CD14-positive monocyte (primary cell): Measurements from ENCODE around the gene MIPOL1. TPM values are rescaled to one million over a fixed set of nuclear protein-coding genes. Genes with fewer than 3 reads are reported as not detected.

Source experiments
- DNase-seq, 3 donors: peaks; one replicate each; pipeline ENCODE4 v3.0.0-alpha.2; 2011 to 2022
- H2AFZ ChIP-seq: 2 replicates; pipeline ENCODE4 v1.6.0; 2012; ENCODE audit warnings: mild to moderate bottlenecking, low read depth, low read length, inconsistent platforms; ENCODE audit not compliant: insufficient read depth, poor library complexity, severe bottlenecking
- H3K27ac ChIP-seq, 2 donors: 1 replicate in 1 of 2; 2 replicates in 1 of 2; pipeline ENCODE4 v1.5.1; 2012 to 2013; ENCODE audit warnings: low read length in 2 of 2, control low read depth in 1 of 2, inconsistent platforms in 1 of 2, low read depth in 1 of 2, mild to moderate bottlenecking in 1 of 2
- H3K27me3 ChIP-seq, 2 donors: one replicate each; pipeline versions ENCODE4 v1.6.0 to v1.6.1; 2011 to 2013; ENCODE audit warnings: low read length in 2 of 2; ENCODE audit not compliant: control insufficient read depth in 2 of 2, insufficient read depth in 2 of 2
- H3K36me3 ChIP-seq, 2 donors: replicated peaks in 1 of 2; 1 replicate in 1 of 2; 2 replicates in 1 of 2; pipeline versions ENCODE4 v1.5.1 to v1.6.1; 2012 to 2013; ENCODE audit warnings: low read length in 2 of 2, control low read depth in 1 of 2, inconsistent platforms in 1 of 2, mild to moderate bottlenecking in 1 of 2; ENCODE audit not compliant: insufficient read depth in 2 of 2, control insufficient read depth in 1 of 2
- H3K4me1 ChIP-seq, 2 donors: 1 replicate in 1 of 2; 2 replicates in 1 of 2; pipeline versions ENCODE4 v1.5.1 to v1.6.1; 2012 to 2013; ENCODE audit warnings: low read length in 2 of 2, control low read depth in 1 of 2, inconsistent platforms in 1 of 2, mild to moderate bottlenecking in 1 of 2, moderate library complexity in 1 of 2; ENCODE audit not compliant: insufficient read depth in 2 of 2, control insufficient read depth in 1 of 2
- H3K4me2 ChIP-seq: replicated peaks from 2 replicates; pipeline ENCODE3; 2012; ENCODE audit warnings: low read length, moderate library complexity, mild to moderate bottlenecking; ENCODE audit not compliant: poor library complexity, severe bottlenecking; ENCODE audit errors: extremely low read depth
- H3K4me3 ChIP-seq, 3 experiments: fragments of 200-600 bp in 1 of 3; sonication (generic) in 1 of 3; replicated peaks in 1 of 3; 1 replicate in 2 of 3; 2 replicates in 1 of 3; pipeline ENCODE4 v1.5.1; 2011 to 2013; ENCODE audit warnings: low read length in 3 of 3, mild to moderate bottlenecking in 3 of 3, control low read depth in 2 of 3, low read depth in 2 of 3, inconsistent platforms in 1 of 3, moderate library complexity in 1 of 3
- H3K79me2 ChIP-seq: 2 replicates; pipeline ENCODE4 v1.6.0; 2012; ENCODE audit warnings: mild to moderate bottlenecking, control low read depth, inconsistent platforms, low read length, moderate library complexity; ENCODE audit not compliant: insufficient read depth
- H3K9ac ChIP-seq: 2 replicates; pipeline ENCODE4 v1.6.0; 2017; ENCODE audit warnings: low read length, mild to moderate bottlenecking; ENCODE audit not compliant: insufficient read depth, poor library complexity, severe bottlenecking
- H3K9me3 ChIP-seq, 2 donors: replicated peaks in 1 of 2; 1 replicate in 1 of 2; 2 replicates in 1 of 2; pipeline versions ENCODE4 v1.5.1 to v1.6.1; 2012 to 2013; ENCODE audit warnings: low read length in 2 of 2, control low read depth in 1 of 2; ENCODE audit not compliant: control insufficient read depth in 1 of 2, insufficient read depth in 1 of 2
- H4K20me1 ChIP-seq: 2 replicates; pipeline ENCODE4 v1.6.0; 2012; ENCODE audit warnings: mild to moderate bottlenecking, low read length, control low read depth, moderate library complexity; ENCODE audit not compliant: insufficient read depth
- H3K27ac Mint-ChIP-seq, 7 donors: one replicate each; pipeline ENCODE4 v1.8.0; 2020; ENCODE audit warnings: mild to moderate bottlenecking in 7 of 7, mixed read lengths in 7 of 7, moderate library complexity in 6 of 7, inconsistent platforms in 2 of 7
- H3K27me3 Mint-ChIP-seq, 3 donors: one replicate each; pipeline ENCODE4 v1.8.0; 2021 to 2022; ENCODE audit warnings: low read depth in 3 of 3, mild to moderate bottlenecking in 3 of 3, mixed read lengths in 3 of 3, moderate library complexity in 3 of 3, inconsistent platforms in 1 of 3
- H3K36me3 Mint-ChIP-seq, 2 donors: one replicate each; pipeline ENCODE4 v1.8.0; 2020; ENCODE audit warnings: mixed read lengths in 2 of 2, inconsistent platforms in 1 of 2, mild to moderate bottlenecking in 1 of 2
- H3K4me1 Mint-ChIP-seq: one replicate; pipeline ENCODE4 v1.8.0; 2020; ENCODE audit warnings: mild to moderate bottlenecking, mixed read lengths
- H3K4me3 Mint-ChIP-seq, 2 donors: one replicate each; pipeline ENCODE4 v1.8.0; 2020; ENCODE audit warnings: mild to moderate bottlenecking in 2 of 2, mixed read lengths in 2 of 2, moderate library complexity in 1 of 2
- H3K9me3 Mint-ChIP-seq, 7 donors: one replicate each; pipeline ENCODE4 v1.8.0; 2020 to 2022; ENCODE audit warnings: mixed read lengths in 7 of 7, mild to moderate bottlenecking in 6 of 7, moderate library complexity in 6 of 7, inconsistent platforms in 2 of 7
- CTCF ChIP-seq: fragments of 200-600 bp; IDR thresholded peaks from one replicate; pipeline ENCODE4 v1.8.0; 2022; ENCODE audit warnings: antibody characterized with exemption, mild to moderate bottlenecking
- WGBS: methylation state at CpG from one replicate; pipeline ENCODE4 v1.1.5; 2013; ENCODE audit warnings: missing lambda C conversion rate; ENCODE audit not compliant: insufficient coverage; 5-methylcytosine and 5-hydroxymethylcytosine counted together
- intact Hi-C, 2 donors: fragments of 100-400 bp; cut with micrococcal nuclease; formaldehyde crosslinking; loops; one replicate each; pipeline versions ENCODE4 v1.15.0 to v1.15.1; 2023
- polyA plus RNA-seq, 3 donors: library from polyadenylated mRNA; depleted of rRNA in 1 of 3; unstranded in 2 of 3; stranded (reverse) in 1 of 3; fragments of 300-500 nt in 2 of 3; fragments of >200 nt in 1 of 3; fragmentation: Illumina TruSeq in 2 of 3; gene quantifications; 1 replicate in 2 of 3; 2 replicates in 1 of 3; pipeline ENCODE4 v1.2.3, GENCODE V29; 2012 to 2021

MIPOL1 gene
- polyA plus RNA-seq, 3 donors: not detected

DNA sequence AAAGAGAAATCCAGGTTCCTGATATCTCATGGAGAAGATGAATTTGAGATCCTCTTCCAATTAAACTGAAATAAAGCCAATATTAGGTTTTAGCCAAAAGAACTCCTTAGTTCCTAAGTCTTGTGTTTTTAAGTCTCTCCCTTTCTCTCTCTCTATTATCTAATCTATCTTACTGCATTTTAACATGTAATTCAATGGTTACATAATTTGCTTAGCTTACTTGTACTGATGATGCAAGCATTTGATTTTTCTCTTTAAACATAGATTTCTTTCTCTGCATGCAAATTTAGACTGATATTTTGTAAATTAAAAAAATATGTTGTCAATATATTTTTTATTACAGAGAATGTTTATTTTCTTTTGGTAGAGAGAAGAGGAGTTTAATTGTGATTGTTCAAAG lies 78.2 kb downstream of the MIPOL1 start:
- H3K27ac ChIP-seq: no peak overlapping the region

GRCh38 chr14:37278636-37279538 lies 81.2 kb downstream of the MIPOL1 start:
- H4K20me1 ChIP-seq: no peaks in the 10 kb centered on the region
- no peaks in the 10 kb centered on the region for H3K36me3 Mint-ChIP-seq

More for the DNA sequence above, 78.2 kb downstream of the MIPOL1 start:
- H3K4me2 ChIP-seq: no peak overlapping the region
- no peaks in the 10 kb centered on the region for H3K27me3 ChIP-seq
- DNase-seq: no peak
- Mint-ChIP-seq H3K9me3 (no peaks in the 10 kb centered on the region), H3K4me1 (no peaks in the 10 kb centered on the region), H3K4me3 (no peak overlapping the region), H3K27ac (no peak overlapping the region), H3K27me3 (no peaks in the 10 kb centered on the region), H3K36me3 (no peaks in the 10 kb centered on the region)
- no peaks in the 10 kb centered on the region for H3K9me3 ChIP-seq
- H3K9ac ChIP-seq: no peak overlapping the region
- no peaks in the 10 kb centered on the region for H3K4me1 ChIP-seq
- no peaks in the 10 kb centered on the region for H4K20me1 ChIP-seq
- H3K79me2 ChIP-seq: no peaks in the 10 kb centered on the region
- H3K4me3 ChIP-seq: no peak overlapping the region
- no peak for TF ChIP-seq CTCF
- H2AFZ ChIP-seq: no peak overlapping the region
- no peaks in the 10 kb centered on the region for H3K36me3 ChIP-seq
- intact Hi-C loops: no loop called here

More at GRCh38 chr14:37278636-37279538, 81.2 kb downstream of the MIPOL1 start:
- H3K4me3 Mint-ChIP-seq: no peak overlapping the region
- no peaks in the 10 kb centered on the region for H3K79me2 ChIP-seq
- H3K4me2 ChIP-seq: no peak overlapping the region
- TF ChIP-seq CTCF: no peak
- DNase-seq: no peak
- no peak overlapping the region for H3K4me3 ChIP-seq
- no peaks in the 10 kb centered on the region for H3K36me3 ChIP-seq
- H3K4me1 ChIP-seq: no peaks in the 10 kb centered on the region
- peaks cover 0 to 3% (median 0%) of the 10 kb centered on the region in 7 donors for H3K9me3 Mint-ChIP-seq
- intact Hi-C loops: no loop called here
- no peak overlapping the region for H3K27ac Mint-ChIP-seq
- H3K27me3 ChIP-seq: no peaks in the 10 kb centered on the region
- no peak overlapping the region for H2AFZ ChIP-seq
- H3K4me1 Mint-ChIP-seq: no peaks in the 10 kb centered on the region
- H3K9me3 ChIP-seq: no peaks in the 10 kb centered on the region
- no peak overlapping the region for H3K9ac ChIP-seq
- H3K27ac ChIP-seq: no peak overlapping the region
- peaks cover 0 to 1% (median 0%) of the 10 kb centered on the region in 3 donors for H3K27me3 Mint-ChIP-seq
- WGBS: no CpG with 5 or more reads among the region's 5 CpGs
